ENCODE measurements around the gene GAMT. TPM values are rescaled to one million over a fixed set of nuclear protein-coding genes. Genes with fewer than 3 reads are reported as not detected.

Gene GAMT
- total and polyA plus RNA-seq, 2 of the 13 experiments (the other 11 are each of a cell fraction or from before 2014, with no cell fraction given) = 115 to 124 TPM

DNA sequence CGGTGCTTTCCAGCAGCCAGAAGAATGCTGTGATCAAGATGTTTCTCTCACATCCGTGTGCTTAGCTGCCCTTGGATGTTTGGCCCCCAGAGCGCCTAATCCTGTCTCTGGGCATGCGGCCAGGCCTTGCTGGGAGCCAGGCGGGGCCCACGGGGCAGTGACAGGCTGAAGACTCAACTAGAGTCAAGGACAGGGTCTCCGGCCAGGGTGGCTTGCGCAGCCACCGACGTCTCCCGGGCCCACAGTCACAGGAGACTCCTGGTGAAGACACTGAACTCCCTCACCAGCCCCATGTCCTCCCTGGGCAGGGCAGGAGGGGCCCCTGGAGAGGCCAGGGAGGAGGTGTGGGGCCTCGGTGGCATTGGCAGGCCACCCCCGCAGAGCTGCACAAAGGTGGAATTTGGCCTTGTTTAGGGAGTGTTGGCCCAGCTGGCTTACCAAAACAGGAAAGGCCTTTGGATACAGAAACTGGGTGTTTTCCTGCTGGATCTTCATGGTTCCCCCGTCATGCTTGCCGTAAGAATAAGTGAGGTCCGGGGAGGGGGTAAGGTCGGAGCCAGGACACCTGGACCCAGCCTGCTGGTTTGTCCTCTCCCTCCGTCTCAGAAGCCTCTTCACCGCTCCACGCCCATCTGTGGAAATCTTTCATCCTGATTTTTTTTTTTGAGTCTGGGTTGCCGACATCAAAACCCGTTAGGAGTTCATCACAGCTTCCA is 27.6 kb downstream of the GAMT start (continued):
- TF ChIP-seq ZNF678 (CRISPR knock-in tag; IDR thresholded peaks at IDR 0.05) (no peak), FOXC1 (CRISPR knock-in tag; IDR thresholded peaks at IDR 0.05; ENCODE audit: borderline replicate concordance) (0 out of 2 replicates have a peak, but pooled peaks have one; percentile 15), NCOA2 (CRISPR knock-in tag; IDR thresholded peaks at IDR 0.05) (peak; percentile 85), HES4 (CRISPR knock-in tag; IDR thresholded peaks at IDR 0.05; ENCODE audit: borderline replicate concordance) (no peak), JUN (CRISPR knock-in tag; IDR thresholded peaks at IDR 0.05) (peak; percentile 43; the same call in 1 of the 2 replicates), ZNF329 (CRISPR knock-in tag; IDR thresholded peaks at IDR 0.05; ENCODE audit: low read depth) (no peak), ZNF12 (CRISPR knock-in tag; IDR thresholded peaks at IDR 0.05) (peak; percentile 77), HHEX (CRISPR knock-in tag; IDR thresholded peaks at IDR 0.05) (no peak), ZNF138 (CRISPR knock-in tag; IDR thresholded peaks at IDR 0.05; ENCODE audit: low read depth) (no peak; the same call in 1 of the 2 replicates), ZNF292 (CRISPR knock-in tag; IDR thresholded peaks at IDR 0.05; ENCODE audit: borderline replicate concordance, low read depth) (peak; percentile 86), KLF12 (CRISPR knock-in tag; IDR thresholded peaks at IDR 0.05; ENCODE audit: borderline replicate concordance) (peak; percentile 64; the same call in 1 of the 2 replicates), ZNF354B (CRISPR knock-in tag; IDR thresholded peaks at IDR 0.05) (peak; percentile 95), ZNF607 (CRISPR knock-in tag; IDR thresholded peaks at IDR 0.05; ENCODE audit: borderline replicate concordance) (0 out of 2 replicates have a peak, but pooled peaks have one; percentile 7), ZNF180 (CRISPR knock-in tag; IDR thresholded peaks at IDR 0.05; ENCODE audit: borderline replicate concordance, low read depth) (0 out of 2 replicates have a peak, but pooled peaks have one; percentile 73), ZNF564 (CRISPR knock-in tag; IDR thresholded peaks at IDR 0.05) (peak; percentile 80)
- TF ChIP-seq, protein P1, sequence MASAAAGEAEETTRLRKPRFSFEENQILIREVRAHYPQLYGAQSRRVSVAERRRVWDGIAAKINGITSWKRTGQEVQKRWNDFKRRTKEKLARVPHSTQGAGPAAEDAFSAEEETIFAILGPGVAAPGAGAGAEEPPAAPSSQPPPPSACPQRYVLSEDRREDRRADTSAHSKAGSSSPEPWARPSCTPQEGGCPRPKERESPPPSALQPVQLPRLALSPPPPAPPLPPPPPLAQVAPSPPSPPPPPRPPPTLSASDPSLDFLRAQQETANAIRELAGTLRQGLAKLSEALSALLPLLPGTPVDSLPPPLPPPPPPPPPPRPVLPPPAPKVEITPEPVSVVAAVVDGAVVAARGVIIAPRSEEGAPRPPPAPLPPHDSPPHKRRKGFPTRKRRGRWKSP (CRISPR knock-in tag; IDR thresholded peaks at IDR 0.05) = no peak
- TF ChIP-seq, protein P2, sequence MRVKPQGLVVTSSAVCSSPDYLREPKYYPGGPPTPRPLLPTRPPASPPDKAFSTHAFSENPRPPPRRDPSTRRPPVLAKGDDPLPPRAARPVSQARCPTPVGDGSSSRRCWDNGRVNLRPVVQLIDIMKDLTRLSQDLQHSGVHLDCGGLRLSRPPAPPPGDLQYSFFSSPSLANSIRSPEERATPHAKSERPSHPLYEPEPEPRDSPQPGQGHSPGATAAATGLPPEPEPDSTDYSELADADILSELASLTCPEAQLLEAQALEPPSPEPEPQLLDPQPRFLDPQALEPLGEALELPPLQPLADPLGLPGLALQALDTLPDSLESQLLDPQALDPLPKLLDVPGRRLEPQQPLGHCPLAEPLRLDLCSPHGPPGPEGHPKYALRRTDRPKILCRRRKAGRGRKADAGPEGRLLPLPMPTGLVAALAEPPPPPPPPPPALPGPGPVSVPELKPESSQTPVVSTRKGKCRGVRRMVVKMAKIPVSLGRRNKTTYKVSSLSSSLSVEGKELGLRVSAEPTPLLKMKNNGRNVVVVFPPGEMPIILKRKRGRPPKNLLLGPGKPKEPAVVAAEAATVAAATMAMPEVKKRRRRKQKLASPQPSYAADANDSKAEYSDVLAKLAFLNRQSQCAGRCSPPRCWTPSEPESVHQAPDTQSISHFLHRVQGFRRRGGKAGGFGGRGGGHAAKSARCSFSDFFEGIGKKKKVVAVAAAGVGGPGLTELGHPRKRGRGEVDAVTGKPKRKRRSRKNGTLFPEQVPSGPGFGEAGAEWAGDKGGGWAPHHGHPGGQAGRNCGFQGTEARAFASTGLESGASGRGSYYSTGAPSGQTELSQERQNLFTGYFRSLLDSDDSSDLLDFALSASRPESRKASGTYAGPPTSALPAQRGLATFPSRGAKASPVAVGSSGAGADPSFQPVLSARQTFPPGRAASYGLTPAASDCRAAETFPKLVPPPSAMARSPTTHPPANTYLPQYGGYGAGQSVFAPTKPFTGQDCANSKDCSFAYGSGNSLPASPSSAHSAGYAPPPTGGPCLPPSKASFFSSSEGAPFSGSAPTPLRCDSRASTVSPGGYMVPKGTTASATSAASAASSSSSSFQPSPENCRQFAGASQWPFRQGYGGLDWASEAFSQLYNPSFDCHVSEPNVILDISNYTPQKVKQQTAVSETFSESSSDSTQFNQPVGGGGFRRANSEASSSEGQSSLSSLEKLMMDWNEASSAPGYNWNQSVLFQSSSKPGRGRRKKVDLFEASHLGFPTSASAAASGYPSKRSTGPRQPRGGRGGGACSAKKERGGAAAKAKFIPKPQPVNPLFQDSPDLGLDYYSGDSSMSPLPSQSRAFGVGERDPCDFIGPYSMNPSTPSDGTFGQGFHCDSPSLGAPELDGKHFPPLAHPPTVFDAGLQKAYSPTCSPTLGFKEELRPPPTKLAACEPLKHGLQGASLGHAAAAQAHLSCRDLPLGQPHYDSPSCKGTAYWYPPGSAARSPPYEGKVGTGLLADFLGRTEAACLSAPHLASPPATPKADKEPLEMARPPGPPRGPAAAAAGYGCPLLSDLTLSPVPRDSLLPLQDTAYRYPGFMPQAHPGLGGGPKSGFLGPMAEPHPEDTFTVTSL (CRISPR knock-in tag; IDR thresholded peaks at IDR 0.05; ENCODE audit: borderline replicate concordance) = no peak
- TF ChIP-seq, protein P3, sequence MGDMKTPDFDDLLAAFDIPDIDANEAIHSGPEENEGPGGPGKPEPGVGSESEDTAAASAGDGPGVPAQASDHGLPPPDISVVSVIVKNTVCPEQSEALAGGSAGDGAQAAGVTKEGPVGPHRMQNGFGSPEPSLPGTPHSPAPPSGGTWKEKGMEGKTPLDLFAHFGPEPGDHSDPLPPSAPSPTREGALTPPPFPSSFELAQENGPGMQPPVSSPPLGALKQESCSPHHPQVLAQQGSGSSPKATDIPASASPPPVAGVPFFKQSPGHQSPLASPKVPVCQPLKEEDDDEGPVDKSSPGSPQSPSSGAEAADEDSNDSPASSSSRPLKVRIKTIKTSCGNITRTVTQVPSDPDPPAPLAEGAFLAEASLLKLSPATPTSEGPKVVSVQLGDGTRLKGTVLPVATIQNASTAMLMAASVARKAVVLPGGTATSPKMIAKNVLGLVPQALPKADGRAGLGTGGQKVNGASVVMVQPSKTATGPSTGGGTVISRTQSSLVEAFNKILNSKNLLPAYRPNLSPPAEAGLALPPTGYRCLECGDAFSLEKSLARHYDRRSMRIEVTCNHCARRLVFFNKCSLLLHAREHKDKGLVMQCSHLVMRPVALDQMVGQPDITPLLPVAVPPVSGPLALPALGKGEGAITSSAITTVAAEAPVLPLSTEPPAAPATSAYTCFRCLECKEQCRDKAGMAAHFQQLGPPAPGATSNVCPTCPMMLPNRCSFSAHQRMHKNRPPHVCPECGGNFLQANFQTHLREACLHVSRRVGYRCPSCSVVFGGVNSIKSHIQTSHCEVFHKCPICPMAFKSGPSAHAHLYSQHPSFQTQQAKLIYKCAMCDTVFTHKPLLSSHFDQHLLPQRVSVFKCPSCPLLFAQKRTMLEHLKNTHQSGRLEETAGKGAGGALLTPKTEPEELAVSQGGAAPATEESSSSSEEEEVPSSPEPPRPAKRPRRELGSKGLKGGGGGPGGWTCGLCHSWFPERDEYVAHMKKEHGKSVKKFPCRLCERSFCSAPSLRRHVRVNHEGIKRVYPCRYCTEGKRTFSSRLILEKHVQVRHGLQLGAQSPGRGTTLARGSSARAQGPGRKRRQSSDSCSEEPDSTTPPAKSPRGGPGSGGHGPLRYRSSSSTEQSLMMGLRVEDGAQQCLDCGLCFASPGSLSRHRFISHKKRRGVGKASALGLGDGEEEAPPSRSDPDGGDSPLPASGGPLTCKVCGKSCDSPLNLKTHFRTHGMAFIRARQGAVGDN (CRISPR knock-in tag; IDR thresholded peaks at IDR 0.05) = peak; percentile 99

Measured in HepG2 (cell line).